Subcutaneous abdominal adipose tissue (tissue), 5 donors: ENCODE results near the gene PACS1.

Source experiments
- H3K27ac ChIP-seq: one replicate; pipeline ENCODE4 v1.7.0; 2013; ENCODE audit warnings: low read depth, mild to moderate bottlenecking, inconsistent platforms, low read length, moderate library complexity
- H3K27me3 ChIP-seq, 5 donors: one replicate each; pipeline ENCODE4 v1.7.0; 2013; ENCODE audit warnings: low read length in 5 of 5, inconsistent platforms in 1 of 5; ENCODE audit not compliant: control insufficient read depth in 5 of 5, insufficient read depth in 4 of 5
- H3K36me3 ChIP-seq, 5 donors: one replicate each; pipeline ENCODE4 v1.7.0; 2013; ENCODE audit warnings: low read length in 5 of 5; ENCODE audit not compliant: control insufficient read depth in 5 of 5, insufficient read depth in 5 of 5
- H3K4me1 ChIP-seq, 5 donors: one replicate each; pipeline ENCODE4 v1.7.0; 2013; ENCODE audit warnings: low read length in 5 of 5, mild to moderate bottlenecking in 3 of 5, moderate library complexity in 1 of 5; ENCODE audit not compliant: control insufficient read depth in 5 of 5, insufficient read depth in 5 of 5
- H3K4me3 ChIP-seq, 5 donors: one replicate each; pipeline ENCODE4 v1.7.0; 2013; ENCODE audit warnings: low read length in 5 of 5, low read depth in 1 of 5
- H3K9ac ChIP-seq, 5 donors: one replicate each; pipeline ENCODE4 v1.7.0; 2013; ENCODE audit warnings: low read length in 5 of 5, mild to moderate bottlenecking in 4 of 5, moderate library complexity in 3 of 5
- H3K9me3 ChIP-seq, 5 donors: one replicate each; pipeline ENCODE4 v1.7.0; 2013; ENCODE audit warnings: low read length in 5 of 5; ENCODE audit not compliant: control insufficient read depth in 5 of 5
- donor health status: healthy.
- donor health status: healthy.
- donor health status: healthy.
- donor health status: healthy.
- donor health status: healthy.

Gene PACS1

DNA sequence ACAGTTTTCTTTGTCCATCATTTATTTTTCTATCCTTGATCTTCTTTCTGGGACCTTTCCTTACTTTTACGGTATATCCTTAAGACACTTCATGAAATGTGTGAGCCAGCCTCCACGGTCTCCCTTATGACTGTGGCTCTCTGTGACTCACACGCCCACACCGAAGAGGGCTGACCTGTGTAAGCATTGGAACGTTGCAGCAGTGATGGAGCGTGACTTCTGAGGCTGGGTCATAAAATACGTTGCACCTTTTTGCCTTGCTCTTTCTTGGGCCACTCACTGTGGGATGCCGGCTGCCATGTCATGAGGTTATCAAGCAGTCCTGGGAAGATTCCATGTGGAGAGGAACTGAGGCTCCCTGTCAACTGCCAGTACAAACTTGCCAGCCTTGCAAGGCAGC is 102.1 kb downstream of the PACS1 start:
- H3K27ac ChIP-seq, result no peak overlapping the region
- H3K9ac ChIP-seq, result no peak overlapping the region
- peaks cover 0 to 3% (median 0%) of the 10 kb centered on the region in 5 donors for H3K36me3 ChIP-seq
- H3K4me3 ChIP-seq, result no peak overlapping the region
- H3K9me3 ChIP-seq, result no peaks in the 10 kb centered on the region
- H3K27me3 ChIP-seq, result no peaks in the 10 kb centered on the region
- H3K4me1 ChIP-seq, result no peaks in the 10 kb centered on the region

DNA sequence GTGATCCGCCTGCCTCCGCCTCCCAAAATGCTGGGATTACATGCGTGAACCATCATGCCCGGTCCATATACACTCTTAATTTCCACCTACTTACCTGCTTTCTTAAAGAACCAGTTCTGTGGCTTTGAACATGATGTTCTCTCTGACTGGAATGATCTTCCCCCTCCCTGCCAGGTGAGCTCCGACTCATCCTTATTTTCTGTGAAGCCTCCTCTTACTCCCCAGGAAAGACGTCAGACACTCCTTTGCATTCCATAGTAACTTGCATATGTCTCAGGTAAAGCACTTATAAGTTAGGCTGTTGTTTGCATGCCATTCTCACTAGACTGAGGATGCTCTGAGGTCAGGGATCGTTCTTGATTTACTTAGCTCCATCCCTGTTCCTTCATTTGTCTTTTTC is 106.6 kb downstream of the PACS1 start:
- peaks cover 0 to 3% (median 0%) of the 10 kb centered on the region in 5 donors for H3K36me3 ChIP-seq
- no peaks in the 10 kb centered on the region for H3K27me3 ChIP-seq
- no peaks in the 10 kb centered on the region for H3K4me1 ChIP-seq
- no peak overlapping the region for H3K4me3 ChIP-seq
- no peak overlapping the region for H3K9ac ChIP-seq
- H3K9me3 ChIP-seq, result no peaks in the 10 kb centered on the region
- no peak overlapping the region for H3K27ac ChIP-seq

DNA sequence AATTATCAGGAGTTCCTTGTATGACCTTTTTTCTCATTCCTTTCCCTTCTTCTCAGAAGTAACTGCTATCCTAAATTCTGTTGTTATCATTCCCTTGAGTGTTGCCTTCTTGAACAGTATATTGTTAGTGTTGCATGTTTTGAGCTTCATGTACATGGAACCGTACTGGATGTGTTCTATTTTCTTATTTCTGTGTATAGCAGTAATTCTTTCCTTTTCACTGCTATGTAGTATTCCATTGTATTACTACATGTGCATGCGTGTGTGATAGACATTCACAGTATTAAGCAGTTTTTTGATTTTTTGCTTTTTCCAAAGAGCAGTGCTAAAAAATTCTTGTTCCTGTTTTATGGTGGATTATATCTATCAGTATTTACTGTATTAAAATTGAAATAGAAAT is 108.1 kb downstream of the PACS1 start:
- Histone ChIP-seq H3K36me3 (peaks cover 0 to 3% (median 0%) of the 10 kb centered on the region in 5 donors), H3K4me1 (no peaks in the 10 kb centered on the region), H3K27me3 (no peaks in the 10 kb centered on the region), H3K4me3 (no peak overlapping the region), H3K9ac (no peak overlapping the region), H3K9me3 (no peaks in the 10 kb centered on the region), H3K27ac (no peak overlapping the region)

DNA sequence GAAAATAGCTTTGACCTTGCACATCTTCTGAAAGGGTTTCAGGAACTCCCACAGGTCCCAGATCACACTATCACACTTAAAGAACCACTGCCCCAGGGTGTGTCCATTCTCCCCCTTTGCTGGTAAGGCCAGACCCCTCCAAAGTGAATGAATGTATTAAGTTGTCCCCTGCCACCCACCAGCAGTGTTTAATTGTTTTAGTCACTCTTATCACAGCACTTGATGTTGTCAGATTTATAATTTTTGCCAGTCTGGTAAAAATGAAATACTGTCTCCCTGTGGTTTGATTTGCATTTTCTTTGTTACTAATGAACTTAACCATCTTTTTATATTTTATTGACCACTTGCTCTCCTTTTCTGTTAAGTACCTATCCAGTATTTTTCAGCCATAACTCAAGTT is 108.8 kb downstream of the PACS1 start:
- no peak overlapping the region for H3K4me3 ChIP-seq
- H3K4me1 ChIP-seq, result no peaks in the 10 kb centered on the region
- H3K27ac ChIP-seq, result no peak overlapping the region
- H3K27me3 ChIP-seq, result no peaks in the 10 kb centered on the region
- peaks cover 0 to 3% (median 0%) of the 10 kb centered on the region in 5 donors for H3K36me3 ChIP-seq
- H3K9me3 ChIP-seq, result no peaks in the 10 kb centered on the region
- peak overlapping the region in 1 of 5 donors; percentile 11 for H3K9ac ChIP-seq

DNA sequence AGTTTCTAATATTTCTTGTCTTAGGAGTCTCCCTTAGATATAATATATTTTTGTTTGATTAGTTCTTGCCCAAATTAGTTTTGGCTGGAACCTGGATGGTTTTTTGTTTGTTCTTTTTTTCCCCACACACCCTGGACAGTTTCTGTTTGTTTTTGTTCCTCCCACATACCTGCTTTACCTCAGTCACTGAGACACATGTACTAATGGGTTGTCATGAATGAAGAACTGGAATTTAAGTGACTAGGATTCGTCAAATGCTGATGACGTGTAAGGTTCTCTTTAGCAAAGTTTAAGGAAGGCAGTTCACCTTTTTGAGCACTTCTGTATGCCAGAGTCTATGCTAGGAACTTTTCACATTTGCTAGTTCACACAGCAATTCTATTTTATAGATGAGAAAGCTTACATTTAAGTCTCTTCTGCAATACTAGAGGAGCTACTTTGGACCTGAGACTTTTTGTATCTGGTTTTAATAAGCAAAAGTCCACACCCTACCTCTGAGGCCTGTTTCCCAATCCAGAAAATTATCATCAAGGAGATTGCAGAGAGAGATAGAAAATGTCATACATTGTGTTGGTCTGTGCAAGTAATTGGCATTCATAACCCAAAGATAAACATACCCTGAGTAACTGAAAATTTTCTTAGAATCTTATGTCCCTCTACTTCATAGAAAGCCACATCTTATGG is 111.7 kb downstream of the PACS1 start:
- H3K4me3 ChIP-seq, result no peak overlapping the region
- H3K27ac ChIP-seq, result no peak overlapping the region
- peaks cover 0 to 1% (median 0%) of the 10 kb centered on the region in 5 donors for H3K36me3 ChIP-seq
- no peaks in the 10 kb centered on the region for H3K9me3 ChIP-seq
- no peaks in the 10 kb centered on the region for H3K4me1 ChIP-seq
- H3K27me3 ChIP-seq, result no peaks in the 10 kb centered on the region
- H3K9ac ChIP-seq, result no peak overlapping the region

DNA sequence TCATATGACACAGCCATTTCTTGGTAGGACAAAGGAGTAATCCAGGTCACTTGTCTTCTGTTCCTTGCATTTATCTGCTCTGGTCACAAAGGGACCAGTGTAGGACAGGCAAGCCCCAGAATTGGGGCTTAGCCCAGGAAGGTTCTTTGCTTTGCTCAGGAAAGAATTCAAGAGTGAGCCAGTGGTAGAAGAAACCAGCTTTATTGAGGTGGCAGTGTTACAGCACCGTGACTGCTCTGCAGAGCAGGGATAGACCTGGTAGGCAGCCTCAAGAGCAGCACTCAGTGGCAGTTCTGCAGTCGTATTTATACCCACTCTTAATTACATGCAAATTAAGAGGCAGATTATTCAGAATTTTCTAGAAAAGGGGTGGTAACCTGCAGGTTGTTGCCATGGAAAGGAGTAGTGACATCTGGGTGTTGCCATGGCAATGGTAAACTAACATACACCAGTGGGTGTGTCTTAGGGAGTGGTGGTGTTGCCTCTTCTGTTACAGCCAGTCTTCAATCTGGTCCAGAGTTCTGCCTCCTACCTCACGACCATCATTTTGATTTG is 113.5 kb downstream of the PACS1 start:
- Histone ChIP-seq H3K27ac (no peak overlapping the region), H3K9ac (no peak overlapping the region), H3K36me3 (no peaks in the 10 kb centered on the region), H3K4me1 (no peaks in the 10 kb centered on the region), H3K4me3 (no peak overlapping the region), H3K27me3 (no peaks in the 10 kb centered on the region), H3K9me3 (no peaks in the 10 kb centered on the region)

DNA sequence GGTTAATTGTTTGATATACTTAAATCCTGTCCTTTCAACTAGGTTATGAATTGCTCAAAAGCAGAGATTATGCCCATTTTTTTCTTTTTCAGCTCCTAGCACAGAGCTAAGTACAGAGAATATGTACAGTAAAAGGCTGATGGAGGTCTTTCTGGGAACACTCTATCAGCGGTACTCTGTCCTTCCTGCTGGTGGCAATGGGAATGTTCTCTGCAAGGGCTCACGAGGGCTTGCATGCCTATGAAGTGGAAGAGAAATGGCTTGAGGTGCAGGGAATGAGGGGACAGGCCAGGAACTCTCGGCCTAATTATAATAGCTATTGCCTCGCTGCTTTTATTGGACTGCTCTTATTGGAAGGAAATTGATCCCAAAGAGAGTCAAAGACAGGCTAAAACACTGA is 114.7 kb downstream of the PACS1 start:
- Histone ChIP-seq H3K4me3 (no peak overlapping the region), H3K27ac (no peak overlapping the region), H3K27me3 (no peaks in the 10 kb centered on the region), H3K9ac (no peak overlapping the region), H3K36me3 (no peaks in the 10 kb centered on the region), H3K9me3 (no peaks in the 10 kb centered on the region), H3K4me1 (no peaks in the 10 kb centered on the region)

DNA sequence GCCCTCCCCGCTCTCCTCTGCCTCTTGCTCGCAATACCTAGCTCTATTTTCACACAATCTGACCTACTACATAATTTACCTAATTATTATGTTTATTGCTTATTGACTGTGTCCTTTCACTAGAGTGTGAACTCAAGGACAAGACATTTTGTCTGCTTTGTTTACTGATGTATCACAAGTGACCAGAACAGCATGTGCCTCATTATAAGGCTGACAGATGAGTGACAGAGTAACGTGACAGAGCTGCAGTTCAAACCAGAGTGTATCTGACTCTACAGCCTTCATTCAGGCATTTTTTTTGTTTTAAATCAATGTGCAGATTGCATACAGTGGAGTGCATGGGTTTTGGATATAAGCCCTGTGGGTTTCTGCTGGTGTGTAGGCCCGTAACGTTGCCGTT is 116.4 kb downstream of the PACS1 start:
- H3K9me3 ChIP-seq, result no peaks in the 10 kb centered on the region
- no peaks in the 10 kb centered on the region for H3K4me1 ChIP-seq
- no peak overlapping the region for H3K4me3 ChIP-seq
- H3K27ac ChIP-seq, result no peak overlapping the region
- H3K27me3 ChIP-seq, result no peaks in the 10 kb centered on the region
- H3K36me3 ChIP-seq, result no peaks in the 10 kb centered on the region
- no peak overlapping the region for H3K9ac ChIP-seq

DNA sequence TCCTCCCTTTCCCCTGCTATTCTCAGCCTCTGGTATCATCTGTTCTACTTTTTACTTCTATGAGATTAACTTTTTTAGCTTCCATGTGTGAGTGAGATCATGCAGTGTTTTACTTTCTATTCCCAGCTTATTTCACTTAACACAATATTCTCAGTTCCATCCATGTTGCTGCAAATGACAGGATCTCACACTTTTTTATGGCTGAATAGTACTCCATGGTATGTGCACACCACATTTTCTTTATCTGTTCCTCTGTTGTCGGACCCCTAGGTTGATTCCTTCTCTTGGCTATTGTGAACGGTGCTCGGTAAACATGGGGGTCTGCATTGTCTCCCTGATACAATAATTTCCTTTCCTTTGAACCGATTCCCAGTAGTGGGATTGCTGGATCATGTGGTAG is 117.4 kb downstream of the PACS1 start:
- Histone ChIP-seq H3K27ac (no peak overlapping the region), H3K4me1 (no peaks in the 10 kb centered on the region), H3K27me3 (no peaks in the 10 kb centered on the region), H3K9ac (no peak overlapping the region), H3K9me3 (no peaks in the 10 kb centered on the region), H3K4me3 (no peak overlapping the region), H3K36me3 (no peaks in the 10 kb centered on the region)

DNA sequence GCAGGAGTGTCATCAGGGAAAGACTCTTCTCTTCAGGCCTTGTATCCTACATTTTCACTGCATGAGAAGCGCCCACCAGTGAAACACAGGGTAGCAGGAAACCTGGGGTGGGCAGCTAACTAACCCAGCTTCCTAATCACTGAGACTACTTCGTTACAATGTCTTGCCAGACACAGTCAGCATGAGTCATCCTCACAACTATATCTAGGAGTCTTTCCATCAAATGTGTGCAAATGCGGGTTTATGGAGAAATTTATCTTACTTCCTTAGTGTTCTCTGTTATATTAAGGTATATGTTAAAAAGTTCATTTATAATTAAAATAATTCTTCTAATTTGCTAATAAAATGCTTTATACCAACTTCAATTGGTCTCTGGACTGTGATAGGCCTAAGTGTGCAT is 118.5 kb downstream of the PACS1 start:
- Histone ChIP-seq H3K36me3 (peaks cover 0 to 8% (median 4%) of the 10 kb centered on the region in 5 donors), H3K27ac (no peak overlapping the region), H3K27me3 (no peaks in the 10 kb centered on the region), H3K4me3 (no peak overlapping the region), H3K9me3 (no peaks in the 10 kb centered on the region), H3K9ac (no peak overlapping the region), H3K4me1 (no peaks in the 10 kb centered on the region)
